HS-27A (cell line): ENCODE measurements around the gene FAM50B.

ENCODE experiments used
- DNase-seq: peaks from one replicate; pipeline ENCODE4 v3.0.0-alpha.2; 2012; ENCODE audit warnings: low read depth, missing footprints

The FAM50B gene

GRCh38 chr6:3873051-3873450 lies 23.9 kb downstream of the FAM50B start:
- DNase-seq: no peak

GRCh38 chr6:3874069-3874468 lies 24.9 kb downstream of the FAM50B start:
- no peak for DNase-seq

GRCh38 chr6:3875486-3875885 lies 26.3 kb downstream of the FAM50B start:
- DNase-seq: no peak

GRCh38 chr6:3876101-3876500 lies 26.9 kb downstream of the FAM50B start:
- DNase-seq: no peak

GRCh38 chr6:3876866-3877265 lies 27.7 kb downstream of the FAM50B start:
- DNase-seq: no peak

GRCh38 chr6:3878048-3878666 lies 29.0 kb downstream of the FAM50B start:
- no peak for DNase-seq

GRCh38 chr6:3879194-3879952 lies 30.2 kb downstream of the FAM50B start:
- no peak for DNase-seq

- DNase-seq: no peak
Observed at GRCh38 chr6:3881711-3882421, 32.7 kb downstream of the FAM50B start.

- no peak for DNase-seq
Observed at GRCh38 chr6:3882431-3882830, 33.3 kb downstream of the FAM50B start.

- DNase-seq: no peak
Observed at GRCh38 chr6:3882866-3883265, 33.7 kb downstream of the FAM50B start.

- DNase-seq: peak; percentile 15
Observed at GRCh38 chr6:3884007-3884745, 35.0 kb downstream of the FAM50B start.

- no peak for DNase-seq
Observed at GRCh38 chr6:3885262-3886036, 36.3 kb downstream of the FAM50B start.

- no peak for DNase-seq
Observed at GRCh38 chr6:3887150-3887700, 38.1 kb downstream of the FAM50B start.

- no peak for DNase-seq
Observed at GRCh38 chr6:3888153-3888957, 39.2 kb downstream of the FAM50B start.

GRCh38 chr6:3890047-3890446 lies 40.9 kb downstream of the FAM50B start:
- DNase-seq: no peak

- DNase-seq: no peak
Observed at GRCh38 chr6:3891883-3892282, 42.7 kb downstream of the FAM50B start.

GRCh38 chr6:3892603-3893002 lies 43.4 kb downstream of the FAM50B start:
- DNase-seq: no peak

- no peak for DNase-seq
Observed at GRCh38 chr6:3893487-3893886, 44.3 kb downstream of the FAM50B start.

- DNase-seq: no peak
Observed at GRCh38 chr6:3893917-3894316, 44.7 kb downstream of the FAM50B start.

- DNase-seq: no peak
Observed at GRCh38 chr6:3894590-3895311, 45.6 kb downstream of the FAM50B start.
